Measurements from ENCODE around the gene PRMT5.

DNA sequence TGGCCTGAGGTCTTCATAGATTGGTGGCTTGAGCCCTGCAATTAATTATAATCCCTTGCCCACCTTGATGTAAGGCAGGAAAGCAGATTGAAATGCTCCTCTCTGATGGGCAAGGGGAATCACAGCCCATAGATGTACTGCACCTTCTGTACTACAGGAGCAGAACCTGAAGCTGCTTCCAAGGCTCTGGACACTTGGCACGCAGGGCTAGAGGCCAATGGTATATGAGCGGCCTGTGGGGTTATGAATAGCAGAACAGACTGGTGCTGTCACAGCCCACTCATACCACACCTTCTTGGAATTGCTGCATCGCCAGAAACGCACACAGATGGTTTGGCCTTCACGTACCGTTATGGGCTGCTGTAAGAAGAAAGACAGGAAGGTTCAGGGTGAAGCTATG is 8.5 kb downstream of the PRMT5 start:
- TF ChIP-seq, protein P1, sequence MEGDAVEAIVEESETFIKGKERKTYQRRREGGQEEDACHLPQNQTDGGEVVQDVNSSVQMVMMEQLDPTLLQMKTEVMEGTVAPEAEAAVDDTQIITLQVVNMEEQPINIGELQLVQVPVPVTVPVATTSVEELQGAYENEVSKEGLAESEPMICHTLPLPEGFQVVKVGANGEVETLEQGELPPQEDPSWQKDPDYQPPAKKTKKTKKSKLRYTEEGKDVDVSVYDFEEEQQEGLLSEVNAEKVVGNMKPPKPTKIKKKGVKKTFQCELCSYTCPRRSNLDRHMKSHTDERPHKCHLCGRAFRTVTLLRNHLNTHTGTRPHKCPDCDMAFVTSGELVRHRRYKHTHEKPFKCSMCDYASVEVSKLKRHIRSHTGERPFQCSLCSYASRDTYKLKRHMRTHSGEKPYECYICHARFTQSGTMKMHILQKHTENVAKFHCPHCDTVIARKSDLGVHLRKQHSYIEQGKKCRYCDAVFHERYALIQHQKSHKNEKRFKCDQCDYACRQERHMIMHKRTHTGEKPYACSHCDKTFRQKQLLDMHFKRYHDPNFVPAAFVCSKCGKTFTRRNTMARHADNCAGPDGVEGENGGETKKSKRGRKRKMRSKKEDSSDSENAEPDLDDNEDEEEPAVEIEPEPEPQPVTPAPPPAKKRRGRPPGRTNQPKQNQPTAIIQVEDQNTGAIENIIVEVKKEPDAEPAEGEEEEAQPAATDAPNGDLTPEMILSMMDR (IDR thresholded peaks at IDR 0.05) = no peak
- no peak for TF ChIP-seq EP300 (IDR thresholded peaks at IDR 0.05)
- TF ChIP-seq POLR2A (IDR thresholded peaks at IDR 0.05) = no peak
- TF ChIP-seq POLR2AphosphoS5 (IDR thresholded peaks at IDR 0.05) = no peak
